GM21447 (cell line): ENCODE data around the gene HEYL.

Experiments used
- ATAC-seq: cut with Tn5 transposase; IDR thresholded peaks from one replicate; pipeline ENCODE4 v1.9.1; 2021; ENCODE audit not compliant: unreplicated experiment

HEYL gene

GRCh38 chr1:39640861-39641260, 1.4 kb upstream of the HEYL start:
- no peak for ATAC-seq

- ATAC-seq, result no peak
Measured at GRCh38 chr1:39638965-39639304, 508 bp downstream of the HEYL start.

- ATAC-seq, result no peak
Measured at GRCh38 chr1:39637361-39637760, 2.1 kb downstream of the HEYL start.

- no peak for ATAC-seq
Measured at GRCh38 chr1:39635871-39636210, 3.6 kb downstream of the HEYL start.

GRCh38 chr1:39635205-39635870, 4.1 kb downstream of the HEYL start:
- no peak for ATAC-seq

GRCh38 chr1:39633422-39633821, 6.0 kb downstream of the HEYL start:
- no peak for ATAC-seq

- no peak for ATAC-seq
Measured at GRCh38 chr1:39632682-39633417, 6.6 kb downstream of the HEYL start.

- no peak for ATAC-seq
Measured at GRCh38 chr1:39632323-39632681, 7.1 kb downstream of the HEYL start.

- ATAC-seq, result no peak
Measured at GRCh38 chr1:39631361-39632322, 7.8 kb downstream of the HEYL start.

GRCh38 chr1:39628807-39629350, 10.6 kb downstream of the HEYL start:
- ATAC-seq, result no peak

- ATAC-seq, result no peak
Measured at GRCh38 chr1:39626646-39627045, 12.8 kb downstream of the HEYL start.

- ATAC-seq, result no peak
Measured at GRCh38 chr1:39625462-39626273, 13.8 kb downstream of the HEYL start.

- ATAC-seq, result no peak
Measured at GRCh38 chr1:39625009-39625408, 14.4 kb downstream of the HEYL start.

GRCh38 chr1:39623053-39623452, 16.4 kb downstream of the HEYL start:
- ATAC-seq, result no peak

GRCh38 chr1:39622427-39622826, 17.0 kb downstream of the HEYL start:
- ATAC-seq, result no peak

- no peak for ATAC-seq
Measured at GRCh38 chr1:39620659-39621165, 18.7 kb downstream of the HEYL start.

GRCh38 chr1:39617488-39618049, 21.9 kb downstream of the HEYL start:
- no peak for ATAC-seq

- ATAC-seq, result no peak
Measured at GRCh38 chr1:39615086-39615673, 24.3 kb downstream of the HEYL start.

GRCh38 chr1:39614488-39614887, 25.0 kb downstream of the HEYL start:
- no peak for ATAC-seq

GRCh38 chr1:39613250-39613649, 26.2 kb downstream of the HEYL start:
- no peak for ATAC-seq
